Activated CD4-positive, CD25-positive, alpha-beta regulatory T cell (primary cell): ENCODE results near the gene DKKL1.

ENCODE experiments used
- DNase-seq, 4 experiments: peaks; one replicate each; lab custom pipeline; 2025; lab: John Stamatoyannopoulos, UW

The DKKL1 gene

GRCh38 chr19:49338023-49338677, 25.5 kb upstream of the DKKL1 start:
- no peak for DNase-seq

- DNase-seq = no peak
Observed at GRCh38 chr19:49338691-49339300, 24.9 kb upstream of the DKKL1 start.

DNA sequence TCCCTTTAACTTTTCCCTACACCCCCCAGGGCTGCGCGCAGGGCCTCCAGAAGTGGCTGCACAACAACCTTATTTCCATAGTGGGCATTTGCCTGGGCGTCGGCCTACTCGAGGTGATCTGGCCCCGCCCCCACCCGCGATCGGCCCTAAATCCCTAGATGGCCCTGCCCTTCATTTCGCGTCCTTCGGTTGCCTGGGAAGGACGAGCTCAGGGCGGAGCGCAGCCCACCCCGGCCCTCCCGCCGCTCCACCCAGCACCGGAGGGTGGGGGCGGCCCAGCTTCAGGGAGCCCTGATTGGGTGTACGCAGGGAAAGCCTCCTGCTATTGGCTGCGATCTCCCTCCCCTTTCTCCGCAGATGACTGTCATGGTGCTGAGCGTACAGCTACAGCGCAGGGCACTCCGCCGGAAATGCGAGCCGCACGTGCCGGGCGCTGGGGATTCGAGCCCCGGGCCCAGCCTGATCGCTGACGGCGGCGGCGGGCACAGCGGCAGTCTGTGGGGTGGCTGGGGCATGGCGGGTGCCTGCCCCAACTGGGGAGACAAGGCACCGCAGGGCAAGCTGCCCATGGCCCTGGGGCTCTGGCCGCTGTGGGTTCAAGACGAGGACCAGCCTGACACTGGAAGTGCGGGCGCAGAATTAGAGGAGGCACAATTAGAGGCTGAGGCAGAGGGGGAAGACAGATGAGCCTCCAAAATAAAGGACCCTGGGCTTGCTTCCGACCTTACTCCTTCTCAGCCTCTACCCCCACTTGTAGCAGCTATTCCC, 24.2 kb upstream of the DKKL1 start:
- no peak for DNase-seq

DNA sequence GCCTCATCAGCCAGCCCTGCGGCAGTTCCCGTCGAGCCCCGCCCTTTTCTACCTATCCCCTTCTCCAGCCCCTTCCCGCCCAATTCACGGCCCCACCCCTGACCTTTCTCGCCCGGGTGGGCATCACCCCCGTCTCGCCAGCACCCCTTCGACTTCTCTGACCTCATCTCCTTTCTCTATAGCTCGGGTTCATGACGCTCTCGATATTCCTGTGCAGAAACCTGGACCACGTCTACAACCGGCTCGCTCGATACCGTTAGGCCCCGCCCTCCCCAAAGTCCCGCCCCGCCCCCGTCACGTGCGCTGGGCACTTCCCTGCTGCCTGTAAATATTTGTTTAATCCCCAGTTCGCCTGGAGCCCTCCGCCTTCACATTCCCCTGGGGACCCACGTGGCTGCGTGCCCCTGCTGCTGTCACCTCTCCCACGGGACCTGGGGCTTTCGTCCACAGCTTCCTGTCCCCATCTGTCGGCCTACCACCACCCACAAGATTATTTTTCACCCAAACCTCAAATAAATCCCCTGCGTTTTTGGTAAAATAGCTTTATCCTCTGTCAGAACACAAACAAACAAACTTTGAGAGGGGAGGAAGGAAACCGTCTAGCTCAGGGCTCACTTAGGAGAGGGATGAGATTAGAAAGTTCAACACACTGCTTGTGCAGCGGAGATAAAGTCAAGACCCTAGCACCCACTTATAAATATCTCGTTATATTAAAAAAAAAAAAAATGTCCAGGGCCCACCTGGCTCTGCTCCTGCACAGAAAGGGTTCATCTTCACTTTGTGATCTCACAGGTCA, 23.4 kb upstream of the DKKL1 start:
- no peak for DNase-seq

DNA sequence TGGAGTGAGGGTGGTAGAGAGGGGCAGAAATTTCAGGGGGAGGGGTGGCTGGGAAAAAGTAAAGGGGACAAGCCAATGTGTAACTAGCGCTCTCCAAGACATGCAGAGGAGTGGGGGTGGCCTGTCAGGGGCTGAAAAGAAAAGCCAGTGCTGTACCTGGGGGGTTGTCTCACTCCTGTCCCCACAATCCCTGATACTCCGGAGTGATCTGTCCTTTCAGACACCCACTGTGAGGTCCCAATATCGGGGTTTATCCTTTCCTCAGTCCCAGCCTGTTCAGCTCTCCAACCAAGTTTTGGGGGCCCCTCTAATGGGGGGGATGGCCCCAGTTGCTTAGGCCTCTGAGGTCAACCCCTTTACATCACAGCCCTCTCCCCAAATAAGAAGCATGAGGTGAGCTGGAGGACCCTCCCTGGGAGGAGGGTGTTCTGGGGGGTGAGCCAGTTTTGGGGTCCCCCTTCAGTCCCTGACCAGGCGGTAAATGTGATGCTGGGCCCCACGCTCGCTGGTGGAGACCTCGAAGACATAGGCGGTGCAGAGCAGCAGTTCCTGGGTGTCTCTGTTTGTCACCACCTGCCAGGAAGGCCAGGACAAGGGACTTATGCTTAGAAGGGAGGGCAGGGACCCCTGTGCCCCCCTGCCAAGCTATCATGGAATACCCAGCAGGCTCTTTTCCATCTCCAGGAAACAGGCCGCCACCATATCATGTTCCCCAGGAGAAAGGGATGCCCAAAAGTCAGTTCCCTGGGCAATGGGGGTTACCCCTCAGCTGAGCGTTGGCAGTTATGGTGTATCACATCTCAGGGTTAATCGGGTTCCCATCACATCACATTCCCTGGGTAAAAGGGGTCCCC, 22.6 kb upstream of the DKKL1 start:
- no peak for DNase-seq

- DNase-seq = no peak
Observed at GRCh38 chr19:49342291-49342721, 21.4 kb upstream of the DKKL1 start.

- DNase-seq = no peak
Observed at GRCh38 chr19:49343123-49343522, 20.6 kb upstream of the DKKL1 start.

DNA sequence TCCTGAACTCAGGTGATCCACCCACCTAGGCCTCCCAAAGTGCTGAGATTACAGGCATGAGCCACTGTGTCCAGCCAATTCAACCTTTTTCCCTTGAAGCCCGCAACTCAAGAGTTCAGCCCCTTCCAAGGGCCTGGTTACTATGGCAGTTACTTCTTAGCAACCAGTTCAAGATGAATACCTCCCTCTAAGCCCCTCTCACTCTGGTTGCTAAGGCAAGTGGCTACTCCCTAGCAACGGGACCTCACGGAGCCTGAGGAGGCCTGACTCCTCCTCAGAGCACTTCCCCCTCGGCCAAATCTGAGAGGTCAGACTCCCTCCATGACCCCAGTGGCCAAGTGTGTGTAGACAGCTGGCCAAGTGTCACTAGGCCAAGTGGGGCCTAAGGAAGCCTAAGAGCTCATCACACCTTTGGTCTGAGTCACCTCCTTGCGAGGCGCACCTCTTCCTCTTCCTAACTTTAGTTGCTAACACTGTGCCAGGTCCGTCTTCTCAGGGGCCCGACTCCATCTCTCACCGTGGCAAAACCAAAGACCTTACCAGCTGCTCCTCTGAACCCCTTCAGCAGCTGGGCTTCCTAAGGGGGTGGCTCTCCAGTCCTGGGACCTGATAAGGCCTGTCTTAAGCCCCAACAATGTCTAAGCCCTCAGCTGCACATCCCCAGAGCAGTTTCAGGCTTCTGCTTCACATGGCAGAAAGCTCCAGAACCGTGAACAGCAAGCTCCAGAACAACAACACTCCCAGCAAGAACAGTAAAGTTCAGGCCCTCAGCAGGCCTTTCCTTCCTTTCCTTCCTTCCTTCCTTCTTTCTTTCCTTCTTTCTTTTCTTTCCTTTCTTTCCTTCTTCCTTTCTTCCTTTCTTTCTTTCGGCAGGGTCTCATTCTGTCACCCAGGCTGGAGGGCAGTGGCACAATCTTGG, 18.9 kb upstream of the DKKL1 start:
- no peak for DNase-seq

DNA sequence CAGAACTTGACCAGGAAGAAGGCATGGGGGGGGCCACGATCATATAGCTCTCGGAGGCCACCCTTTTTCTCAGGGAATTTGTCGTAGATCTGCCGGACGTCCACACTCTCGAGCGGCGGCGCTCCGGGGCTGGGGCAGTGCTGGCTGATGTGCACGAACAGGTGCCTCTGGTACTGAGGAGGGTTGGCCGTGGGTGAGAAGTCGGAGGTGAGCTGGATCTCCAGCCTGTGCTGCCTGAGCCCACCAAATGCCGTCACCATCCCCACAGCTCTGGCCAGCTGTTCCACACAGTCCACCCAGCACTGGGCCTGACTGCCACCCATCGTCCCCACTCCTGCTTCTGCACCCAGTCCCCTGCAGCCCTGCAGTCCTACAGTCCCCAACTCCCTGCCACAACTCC, 16.5 kb upstream of the DKKL1 start:
- no peak for DNase-seq

GRCh38 chr19:49347835-49348234, 15.8 kb upstream of the DKKL1 start:
- no peak for DNase-seq

DNA sequence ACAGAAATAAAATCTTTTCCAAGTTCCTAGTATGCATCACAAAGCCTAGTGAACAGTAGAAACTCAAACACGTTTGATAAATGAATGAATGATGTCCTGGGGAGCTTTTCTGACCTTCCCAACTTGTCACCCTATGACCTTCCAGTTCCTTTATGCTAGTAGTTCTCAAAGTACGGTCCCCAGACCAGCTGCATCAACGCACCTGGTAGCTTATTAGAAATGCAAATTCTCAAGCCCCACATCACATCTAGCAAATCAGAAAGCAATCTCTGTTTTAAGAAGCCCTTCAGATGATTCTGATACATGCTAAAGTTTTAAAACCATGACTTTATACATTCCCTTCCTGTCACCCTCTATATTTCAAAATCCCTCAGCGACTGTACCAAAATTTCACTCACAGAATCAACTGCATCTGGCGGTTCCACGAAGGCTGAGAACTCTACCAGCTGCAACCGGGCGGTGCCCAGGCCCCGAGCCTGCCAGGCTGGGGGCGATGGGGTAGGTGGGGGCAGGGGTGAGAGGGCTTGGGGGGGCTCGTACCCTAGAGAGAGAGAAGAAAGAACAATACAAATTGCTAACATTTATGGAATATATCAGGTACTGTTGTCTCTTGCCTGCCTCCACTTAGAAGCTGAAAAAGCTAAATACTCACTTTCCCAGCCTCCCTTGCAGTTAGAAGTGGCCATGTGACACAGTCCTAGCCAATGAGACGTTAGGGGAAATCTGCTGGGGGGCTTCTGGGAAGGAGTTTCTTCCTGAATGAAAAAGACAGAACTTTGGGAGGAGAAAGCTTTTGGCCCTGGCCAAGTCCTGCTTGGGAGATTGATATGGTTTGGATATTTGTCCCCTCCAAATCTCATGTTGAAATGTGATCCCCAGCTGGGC, 15.1 kb upstream of the DKKL1 start:
- DNase-seq = no peak

- no peak for DNase-seq
Observed at GRCh38 chr19:49349567-49349966, 14.1 kb upstream of the DKKL1 start.

- DNase-seq = no peak
Observed at GRCh38 chr19:49355909-49356353, 7.7 kb upstream of the DKKL1 start.

DNA sequence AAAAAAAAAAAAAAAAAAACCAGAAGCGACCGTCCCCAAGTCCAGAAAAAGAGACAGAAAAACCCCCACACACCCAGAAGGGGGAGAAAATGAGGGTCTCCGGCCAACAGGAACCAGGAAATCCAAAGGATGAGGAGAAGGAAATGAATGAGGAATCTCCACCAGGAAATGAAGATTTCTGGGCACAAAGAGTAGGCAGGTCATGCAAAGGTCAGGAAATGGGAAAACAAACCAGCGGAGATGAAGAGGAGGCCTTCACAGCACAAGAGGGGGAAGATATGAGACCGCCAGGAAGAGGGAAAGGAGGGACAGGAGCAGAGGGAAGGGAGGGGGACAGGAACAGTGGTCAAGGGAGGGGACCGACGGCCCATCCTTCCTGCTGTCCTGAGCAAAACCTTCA, 7.3 kb upstream of the DKKL1 start:
- DNase-seq = no peak

DNA sequence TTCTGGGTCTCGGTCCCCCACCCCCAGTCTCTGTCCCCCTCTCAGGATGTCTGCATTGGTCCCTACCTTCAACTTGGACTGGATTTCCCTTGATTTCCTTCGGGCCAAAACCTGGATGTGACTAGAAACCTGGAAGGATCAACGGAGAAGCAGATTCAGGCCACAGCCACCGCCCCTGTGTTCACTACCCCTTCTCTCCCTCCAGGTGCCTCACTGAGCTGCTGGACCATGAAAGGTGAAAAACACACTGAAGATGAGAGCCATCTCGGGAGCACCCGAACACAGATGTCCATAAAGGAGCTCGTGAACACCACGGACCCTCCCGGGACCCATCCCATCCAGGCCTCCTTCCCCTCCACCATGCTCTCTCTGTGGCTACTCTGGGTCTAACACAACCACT, 6.5 kb upstream of the DKKL1 start:
- DNase-seq = no peak

GRCh38 chr19:49359851-49360820, 3.5 kb upstream of the DKKL1 start:
- DNase-seq = no peak

DNA sequence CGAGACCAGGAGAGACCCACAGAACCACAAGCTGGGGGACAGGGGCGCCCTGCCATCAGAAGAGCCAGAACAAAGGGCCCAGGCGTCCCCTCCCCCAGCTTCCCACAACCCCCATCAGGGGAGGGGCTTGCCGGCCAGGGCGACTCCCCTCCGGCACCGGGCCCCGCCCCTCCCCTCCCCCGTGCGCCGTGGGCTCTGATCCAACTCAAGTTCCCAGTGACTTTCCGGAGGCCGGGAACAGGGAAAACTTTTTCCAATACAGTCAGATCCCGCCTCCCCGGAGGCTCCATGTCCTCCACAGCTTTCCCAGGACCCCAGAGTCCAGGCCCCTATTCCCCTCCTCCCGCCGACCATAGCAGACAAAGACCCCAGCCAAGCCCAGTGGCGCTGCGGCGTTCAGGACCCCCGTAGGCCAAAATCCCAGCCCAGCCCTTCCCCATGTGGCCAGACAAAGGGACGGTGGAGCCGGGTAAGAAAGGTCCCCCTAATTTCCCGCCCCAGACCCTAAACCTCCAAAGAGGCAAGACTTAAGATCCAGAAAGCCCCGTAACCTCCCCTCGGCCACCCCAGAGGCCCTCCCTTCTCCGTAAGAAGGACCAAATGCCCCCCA, 2.1 kb upstream of the DKKL1 start:
- no peak for DNase-seq
